Adrenal gland (tissue), 5 donors: ENCODE measurements around the gene ZEB1.

ENCODE experiments used
- CTCF ChIP-seq, 6 experiments: fragments of 450-650 bp in 4 of 6; fragments of 200-600 bp in 2 of 6; sonication (generic) in 1 of 6; IDR thresholded peaks; 1 replicate in 5 of 6; 2 replicates in 1 of 6; pipeline versions ENCODE4 v1.5.1 to v1.8.0; 2016 to 2021; ENCODE audit warnings: antibody characterized with exemption in 6 of 6, mild to moderate bottlenecking in 2 of 6, moderate library complexity in 1 of 6
- POLR2A ChIP-seq, 2 donors: fragments of 450-650 bp; IDR thresholded peaks; one replicate each; pipeline ENCODE4 v1.6.1; 2017; ENCODE audit warnings: antibody characterized with exemption in 2 of 2, mild to moderate bottlenecking in 2 of 2, moderate library complexity in 1 of 2
- donor health status: DM: no; HTN: no; CAD: no.

- TF ChIP-seq CTCF (IDR thresholded peaks at IDR 0.05) (no peak), POLR2A (IDR thresholded peaks at IDR 0.05) (no peak)
These were observed 80.6 kb downstream of the ZEB1 start for GRCh38 chr10:31399631-31400030.
